GM19395 (cell line): ENCODE measurements around the gene OGDHL.

ENCODE experiments used
- ATAC-seq: cut with Tn5 transposase; IDR thresholded peaks from one replicate; pipeline ENCODE4 v1.9.1; 2021; ENCODE audit warnings: mild to moderate bottlenecking, moderate library complexity; ENCODE audit not compliant: unreplicated experiment

Gene OGDHL

DNA sequence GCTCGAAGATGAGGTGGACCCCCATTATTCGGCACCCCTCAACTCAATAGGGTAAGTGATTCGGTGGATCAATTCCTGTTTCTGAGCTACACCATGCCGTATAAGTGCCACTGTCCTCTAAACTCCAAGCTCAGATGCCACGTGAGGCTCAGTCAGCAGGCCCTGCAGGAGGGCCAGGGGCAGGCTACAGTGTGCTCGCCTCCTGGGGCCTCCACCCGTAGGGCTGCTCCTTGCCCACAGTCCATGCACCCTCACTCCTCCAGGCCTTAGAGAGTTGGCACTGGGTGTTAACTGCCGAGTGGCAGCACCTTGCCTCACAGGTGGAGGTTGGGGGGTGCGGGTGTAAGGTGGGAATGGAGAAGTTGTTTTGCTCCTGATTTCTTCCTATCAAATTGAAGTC is 70.5 kb downstream of the OGDHL start:
- no peak for ATAC-seq

GRCh38 chr10:49690698-49691356 is 71.3 kb downstream of the OGDHL start:
- ATAC-seq, result no peak

DNA sequence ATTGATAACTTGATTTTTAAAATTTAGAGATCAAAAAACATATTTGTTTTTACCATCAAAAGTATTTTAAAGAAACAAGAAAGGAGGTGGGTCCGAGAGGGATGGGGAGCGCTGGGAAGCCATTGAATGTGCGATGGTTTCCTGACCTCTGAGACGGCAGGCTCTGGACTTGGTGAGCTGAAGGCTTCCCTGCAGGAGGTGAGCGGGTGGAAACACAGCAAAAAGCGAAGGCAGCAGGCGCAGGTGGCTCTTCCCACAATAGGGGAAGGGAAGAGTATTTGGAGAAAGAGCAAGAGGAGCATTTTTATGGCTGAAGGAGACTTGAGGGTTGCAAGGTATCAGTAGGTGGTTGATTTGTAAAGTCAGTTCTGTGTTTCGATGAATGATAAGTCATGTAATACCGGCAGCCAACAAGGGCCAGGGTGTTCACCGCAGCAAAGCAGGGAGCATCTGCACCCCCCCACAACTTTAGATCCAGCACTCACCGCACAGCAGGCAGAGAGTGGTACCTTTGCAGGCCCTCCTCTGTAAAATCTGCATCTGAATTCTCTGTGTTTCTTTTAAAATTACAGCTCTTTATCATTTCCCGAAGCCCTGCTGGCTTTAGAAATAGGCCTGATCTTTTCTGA is 72.1 kb downstream of the OGDHL start:
- no peak for ATAC-seq

DNA sequence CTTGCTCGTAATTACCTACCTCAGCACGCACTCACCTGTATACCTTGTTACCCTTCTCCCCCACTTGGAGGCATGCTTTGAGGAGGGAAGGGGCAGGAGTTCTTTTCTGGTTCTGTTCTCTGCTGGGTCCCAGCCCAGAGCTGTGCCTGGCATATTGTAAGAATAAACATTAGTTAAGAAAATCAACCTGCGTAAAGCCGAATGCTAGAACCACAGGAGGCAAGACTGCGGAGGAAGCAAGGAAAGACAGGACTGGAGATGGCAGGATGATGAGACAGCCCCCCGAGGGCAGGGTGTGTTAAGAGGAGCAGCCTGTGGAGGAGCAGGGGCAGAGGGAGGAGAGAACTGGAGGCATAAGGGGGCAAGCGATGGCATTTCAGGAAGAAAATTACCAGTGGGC is 73.2 kb downstream of the OGDHL start:
- no peak for ATAC-seq

DNA sequence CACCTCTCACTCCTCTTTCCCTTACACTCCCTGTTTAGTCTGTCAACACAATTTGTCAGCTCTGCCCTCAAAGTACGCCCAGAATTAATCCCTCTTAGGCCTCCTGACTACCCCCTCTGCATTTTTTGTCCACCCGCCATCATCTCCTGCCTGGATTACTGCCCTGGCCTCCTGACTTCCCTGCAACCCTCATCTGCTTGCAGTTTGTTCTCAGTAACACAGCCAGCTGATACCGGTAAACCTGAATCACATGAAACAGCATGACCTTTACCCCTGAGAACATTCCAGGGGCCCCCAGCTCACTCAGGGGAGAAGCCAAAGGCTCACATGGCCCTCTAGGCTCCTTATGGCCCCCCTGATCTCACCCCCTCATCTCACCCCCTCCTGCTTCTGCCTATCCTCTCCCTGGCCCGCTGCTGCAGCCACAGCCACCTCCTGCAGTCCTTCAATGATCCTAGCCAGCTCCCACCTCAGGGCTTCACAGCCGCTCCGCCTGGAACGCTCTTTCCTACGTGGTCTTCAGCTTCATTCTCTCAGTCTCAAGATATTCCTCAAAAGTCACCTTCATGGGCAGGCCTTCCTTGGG is 73.8 kb downstream of the OGDHL start:
- no peak for ATAC-seq

DNA sequence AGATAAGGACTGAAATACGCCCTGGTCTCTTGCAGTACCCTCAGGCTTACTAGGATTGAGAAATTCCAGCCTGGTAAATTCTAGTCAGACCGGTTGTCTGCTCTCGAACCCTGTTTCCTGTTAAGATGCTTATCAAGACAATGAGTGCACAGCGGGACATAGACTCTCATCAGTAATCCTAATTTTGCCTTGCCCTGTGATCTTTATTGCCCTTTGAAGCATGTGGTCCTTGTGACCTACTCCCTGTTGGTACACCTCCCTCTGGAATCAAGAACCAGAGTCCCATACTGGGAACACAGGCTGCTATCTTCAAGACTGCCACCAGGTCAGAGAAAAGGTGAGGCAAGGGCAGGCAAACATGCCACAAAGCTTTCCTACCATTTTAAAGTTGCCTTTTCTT is 75.5 kb downstream of the OGDHL start:
- ATAC-seq, result no peak
